GM19193 (cell line): ENCODE measurements around the gene CRHR2.

Source experiments
- POLR2A ChIP-seq: IDR thresholded peaks from 4 replicates; pipeline ENCODE4 v1.6.1; 2011; ENCODE audit not compliant: insufficient read depth, insufficient read length; ENCODE audit errors: extremely low read depth

CRHR2 gene

GRCh38 chr7:30710669-30711068, 28.4 kb upstream of the CRHR2 start:
- TF ChIP-seq POLR2A, result no peak

GRCh38 chr7:30709549-30709948, 27.3 kb upstream of the CRHR2 start:
- TF ChIP-seq POLR2A, result no peak

- no peak for TF ChIP-seq POLR2A
Observed at GRCh38 chr7:30708983-30709382, 26.7 kb upstream of the CRHR2 start.

- no peak for TF ChIP-seq POLR2A
Observed at GRCh38 chr7:30708412-30708811, 26.2 kb upstream of the CRHR2 start.

GRCh38 chr7:30707391-30708357, 25.4 kb upstream of the CRHR2 start:
- TF ChIP-seq POLR2A, result no peak

- TF ChIP-seq POLR2A, result no peak
Observed at GRCh38 chr7:30706908-30707307, 24.7 kb upstream of the CRHR2 start.

GRCh38 chr7:30706316-30706715, 24.1 kb upstream of the CRHR2 start:
- no peak for TF ChIP-seq POLR2A

- no peak for TF ChIP-seq POLR2A
Observed at GRCh38 chr7:30705596-30705995, 23.3 kb upstream of the CRHR2 start.

GRCh38 chr7:30705008-30705407, 22.8 kb upstream of the CRHR2 start:
- no peak for TF ChIP-seq POLR2A

GRCh38 chr7:30703756-30704155, 21.5 kb upstream of the CRHR2 start:
- TF ChIP-seq POLR2A, result no peak

GRCh38 chr7:30702200-30702599, 19.9 kb upstream of the CRHR2 start:
- TF ChIP-seq POLR2A, result no peak

- no peak for TF ChIP-seq POLR2A
Observed at GRCh38 chr7:30700941-30701340, 18.7 kb upstream of the CRHR2 start.

GRCh38 chr7:30699706-30700495, 17.6 kb upstream of the CRHR2 start:
- no peak for TF ChIP-seq POLR2A

GRCh38 chr7:30698481-30698880, 16.2 kb upstream of the CRHR2 start:
- TF ChIP-seq POLR2A, result no peak

GRCh38 chr7:30697719-30698460, 15.6 kb upstream of the CRHR2 start:
- no peak for TF ChIP-seq POLR2A
